HG02840 (cell line): ENCODE results near the gene PUDP.

Source experiments
- ATAC-seq: cut with Tn5 transposase; IDR thresholded peaks from one replicate; pipeline ENCODE4 v1.9.1; 2021; ENCODE audit warnings: mild to moderate bottlenecking, moderate library complexity, moderate number of reproducible peaks; ENCODE audit not compliant: unreplicated experiment, low FRiP score

The PUDP gene

DNA sequence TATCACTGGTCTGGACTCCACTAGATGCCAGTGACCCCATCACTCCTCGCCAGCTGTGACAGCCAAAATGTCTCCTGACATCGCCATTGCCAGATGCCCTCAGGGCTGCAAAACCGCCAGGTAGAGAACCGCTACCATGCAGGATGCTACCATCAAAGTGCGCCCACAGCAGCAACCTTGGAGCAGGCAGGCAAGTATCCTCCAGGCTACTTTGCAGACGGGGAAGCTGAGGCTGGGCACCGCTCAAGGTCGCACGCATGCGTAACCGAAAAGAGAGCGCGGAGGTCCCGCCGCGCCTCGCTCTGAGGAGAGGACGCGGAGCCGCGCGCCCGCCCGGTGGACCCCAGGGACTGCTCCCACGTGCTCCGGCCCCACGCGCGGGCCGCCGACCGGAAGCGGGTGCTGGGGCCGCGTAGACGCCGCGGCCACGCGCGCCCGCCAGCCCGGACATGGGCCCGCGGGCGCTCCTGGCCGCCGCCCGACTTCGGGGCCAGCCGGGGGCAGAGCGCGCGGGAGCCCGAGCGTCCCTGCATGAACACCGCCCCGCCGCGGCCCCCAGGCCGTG is 458 bp downstream of the PUDP start, which contains the start of gene STS:
STS (plus strand) TSS at position 300 of the 565 bp plus-strand sequence. CDS start 105,488 bp downstream, outside the sequence.
- ATAC-seq, result peak; percentile 39

GRCh38 chrX:7146703-7147412 is 1.1 kb downstream of the PUDP start:
- peak; percentile 13 for ATAC-seq

DNA sequence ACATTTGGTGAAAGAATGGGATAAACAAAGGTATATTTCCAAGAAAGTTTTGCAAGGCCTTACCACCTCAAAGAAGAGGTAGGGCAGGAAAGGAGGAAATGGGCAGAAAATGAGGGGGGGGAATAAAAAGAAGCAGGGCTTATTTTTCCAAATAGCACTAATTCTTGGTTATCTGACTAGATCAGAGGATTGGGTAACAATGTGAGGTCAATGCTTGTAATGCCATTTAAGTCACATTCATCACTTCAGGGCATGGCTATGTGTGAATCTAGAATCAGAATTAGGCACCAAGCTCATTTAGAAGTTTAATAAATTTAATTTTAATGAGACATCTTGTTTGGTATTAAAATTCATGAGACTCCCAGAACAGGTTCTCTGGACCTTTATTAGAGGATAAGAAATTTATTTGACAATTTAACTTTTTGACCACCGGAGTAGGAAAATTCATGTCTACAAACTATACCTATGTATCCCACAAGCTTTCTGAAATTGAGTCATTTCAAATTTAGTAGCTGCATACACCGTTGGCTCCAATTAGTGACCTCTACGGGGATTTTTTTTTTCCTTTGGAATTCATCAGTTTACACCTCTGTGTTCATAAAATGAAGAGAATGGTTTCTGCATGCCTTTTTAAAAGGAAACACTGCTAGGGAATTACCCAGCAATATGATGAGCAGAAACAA is 1.8 kb downstream of the PUDP start:
- no peak for ATAC-seq

GRCh38 chrX:7145454-7145853 is 2.5 kb downstream of the PUDP start:
- no peak for ATAC-seq

DNA sequence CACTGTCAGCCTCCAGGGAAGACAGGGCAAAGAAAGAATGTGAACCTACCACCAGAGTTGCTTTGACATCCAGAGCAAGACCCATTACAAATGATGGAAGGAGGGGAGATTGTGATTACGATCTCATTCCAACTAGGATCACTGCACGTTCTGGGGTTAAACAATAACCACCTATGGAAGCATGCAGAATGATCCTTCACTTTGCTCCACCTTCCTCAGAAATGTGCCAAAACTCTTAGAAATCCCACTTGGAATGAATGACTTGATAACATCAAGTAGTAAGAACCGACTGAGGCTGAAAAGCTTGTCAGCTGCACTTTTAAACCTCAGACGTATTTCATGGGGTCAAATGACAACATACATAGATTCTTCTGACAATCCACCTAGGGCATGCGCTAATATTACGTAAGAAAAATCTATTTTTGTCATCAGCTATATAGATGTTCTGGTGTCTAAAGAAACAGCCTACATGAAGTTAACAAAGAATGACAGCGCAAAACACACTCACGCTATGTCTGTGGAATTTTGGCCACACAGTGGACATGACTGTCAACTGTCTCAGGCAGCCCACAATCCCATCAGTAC is 3.9 kb downstream of the PUDP start:
- ATAC-seq, result no peak

DNA sequence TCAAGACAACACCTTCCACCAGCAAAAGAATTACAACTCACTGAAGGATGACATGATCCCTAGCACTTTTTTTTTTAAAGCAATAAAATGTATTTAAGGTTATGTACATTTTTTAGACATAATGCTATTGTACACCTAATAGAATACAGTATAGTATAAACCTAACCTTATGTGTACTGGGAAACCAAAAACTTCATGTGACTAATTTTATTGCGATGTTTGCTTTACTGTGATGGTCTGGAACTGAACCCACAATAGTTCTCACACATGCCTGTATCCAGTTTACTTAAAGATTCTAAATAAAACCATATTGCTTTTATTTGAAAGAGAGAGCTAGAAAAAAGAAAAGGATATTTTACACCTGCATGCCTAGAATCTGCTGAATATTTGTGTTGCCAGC is 4.9 kb downstream of the PUDP start:
- ATAC-seq, result no peak

GRCh38 chrX:7139202-7140081 is 8.5 kb downstream of the PUDP start:
- ATAC-seq, result no peak

GRCh38 chrX:7134981-7135380 is 13.0 kb downstream of the PUDP start:
- ATAC-seq, result no peak

DNA sequence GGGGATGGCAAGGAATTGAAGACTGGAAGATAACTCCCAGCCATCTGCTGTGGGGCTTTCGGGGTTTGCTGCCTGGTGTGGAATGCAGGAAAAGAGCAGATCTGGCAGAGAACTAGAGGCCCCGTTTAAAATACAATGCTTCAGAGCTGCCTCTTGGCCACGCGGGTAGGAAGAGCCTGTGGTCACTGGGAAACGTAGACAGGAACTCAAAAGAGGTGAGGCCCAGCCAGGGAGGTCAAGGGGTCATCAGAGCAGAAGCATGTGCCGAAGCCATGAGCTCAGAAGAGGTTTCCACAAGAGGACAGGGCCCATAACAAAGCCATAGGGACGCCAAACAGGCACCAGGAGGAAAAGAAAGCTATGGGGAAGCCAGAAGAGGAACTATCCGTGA is 14.9 kb downstream of the PUDP start:
- peak; percentile 7 for ATAC-seq

GRCh38 chrX:7132335-7133049 is 15.5 kb downstream of the PUDP start:
- peak; percentile 65 for ATAC-seq

DNA sequence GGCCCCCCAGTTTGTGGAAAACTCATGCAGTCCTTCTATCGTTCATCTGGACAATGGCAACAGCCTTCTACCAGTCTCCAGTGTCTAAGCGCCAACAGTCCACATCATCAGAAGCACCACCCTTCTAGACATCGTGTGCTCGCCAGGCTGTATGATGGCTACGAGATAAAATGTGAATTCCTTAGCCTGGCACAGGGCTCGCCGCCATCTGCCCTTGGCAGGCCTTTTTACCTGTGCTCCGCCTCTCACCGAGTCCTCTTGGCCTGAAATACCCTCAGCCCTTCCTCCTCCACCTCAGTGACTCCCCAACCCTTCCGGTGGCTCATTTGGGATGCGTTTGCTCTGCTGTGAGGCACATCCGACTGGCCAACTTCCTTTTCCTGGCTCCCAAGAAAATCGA is 16.3 kb downstream of the PUDP start:
- ATAC-seq, result no peak

GRCh38 chrX:7127056-7127455 is 20.9 kb downstream of the PUDP start:
- ATAC-seq, result no peak

DNA sequence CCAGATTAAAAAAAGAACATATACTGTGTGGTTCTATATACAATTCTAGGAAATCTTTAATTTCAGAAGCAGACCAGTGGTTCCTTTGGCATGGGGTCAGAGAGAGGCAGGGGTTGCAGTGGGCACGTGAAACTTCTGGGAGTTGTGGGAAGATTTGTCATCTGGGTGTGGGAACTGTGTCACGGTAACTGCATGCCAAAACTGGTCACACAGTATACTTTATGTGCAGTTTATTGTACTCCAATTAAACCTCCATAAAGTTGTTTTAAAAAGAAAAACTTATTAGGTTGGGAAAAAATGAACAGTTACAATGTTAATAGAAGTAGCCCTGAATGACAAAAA is 27.1 kb downstream of the PUDP start:
- ATAC-seq, result no peak

DNA sequence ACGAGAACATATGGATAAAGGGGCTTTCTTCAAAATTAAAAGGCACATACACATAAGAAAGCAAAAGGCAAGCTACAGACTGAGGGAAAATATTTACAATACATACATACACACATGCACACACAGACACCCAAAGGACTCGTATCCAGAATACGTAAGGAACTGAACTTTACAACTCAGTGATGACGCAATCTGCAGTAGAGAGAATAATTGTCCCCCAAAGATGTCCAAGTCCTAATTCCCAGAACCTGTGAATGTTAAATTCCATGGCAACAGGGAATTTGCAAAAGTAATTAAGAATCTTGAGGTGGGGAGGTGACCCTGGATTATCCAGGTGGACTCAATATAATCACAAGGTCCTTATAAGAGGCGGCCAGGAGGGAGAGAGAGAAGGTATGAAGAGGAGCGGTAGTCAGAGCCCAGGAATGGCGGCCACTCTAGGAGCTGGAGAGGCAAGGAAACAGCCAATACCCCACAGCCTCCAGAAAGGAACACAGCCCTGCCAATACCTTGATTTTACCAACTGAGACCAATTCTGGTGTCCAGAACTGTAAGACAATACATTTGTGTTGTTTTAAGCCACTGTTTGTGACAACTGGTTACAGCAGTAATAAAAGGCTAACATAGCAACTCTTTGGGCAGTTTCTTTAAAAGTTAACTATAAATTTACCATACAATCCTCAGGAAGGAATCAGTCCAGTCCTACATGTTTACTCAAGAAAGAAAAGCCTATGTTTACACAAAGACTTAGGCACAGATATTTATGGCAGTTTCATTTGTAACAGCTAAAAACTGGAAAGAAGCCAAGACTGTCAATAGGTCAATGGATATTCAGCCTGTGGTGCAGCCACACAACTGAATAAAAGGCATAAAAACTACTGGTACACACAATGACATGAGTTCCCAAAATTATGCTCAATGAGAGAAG is 27.7 kb downstream of the PUDP start:
- ATAC-seq, result no peak

DNA sequence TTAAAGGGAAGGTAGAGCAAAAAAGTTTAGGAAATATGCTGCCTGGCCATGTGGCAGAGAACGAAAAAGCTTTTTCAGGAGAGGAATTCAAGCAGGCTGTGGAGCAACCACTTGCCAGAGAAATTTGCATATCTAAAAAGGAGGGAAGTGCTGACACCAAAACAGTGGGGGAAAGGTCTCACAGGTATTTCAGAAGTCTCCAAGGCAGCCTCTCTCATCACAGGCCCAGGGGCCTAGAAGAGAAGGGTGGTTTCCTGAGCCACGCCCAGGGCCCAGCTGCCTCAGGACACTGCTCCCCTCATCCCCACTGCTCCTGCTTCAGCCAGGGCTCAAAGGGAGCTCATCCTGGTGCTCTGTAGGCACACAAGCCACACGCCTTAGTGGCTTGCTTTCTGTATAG is 30.4 kb downstream of the PUDP start:
- peak; percentile 34 for ATAC-seq

DNA sequence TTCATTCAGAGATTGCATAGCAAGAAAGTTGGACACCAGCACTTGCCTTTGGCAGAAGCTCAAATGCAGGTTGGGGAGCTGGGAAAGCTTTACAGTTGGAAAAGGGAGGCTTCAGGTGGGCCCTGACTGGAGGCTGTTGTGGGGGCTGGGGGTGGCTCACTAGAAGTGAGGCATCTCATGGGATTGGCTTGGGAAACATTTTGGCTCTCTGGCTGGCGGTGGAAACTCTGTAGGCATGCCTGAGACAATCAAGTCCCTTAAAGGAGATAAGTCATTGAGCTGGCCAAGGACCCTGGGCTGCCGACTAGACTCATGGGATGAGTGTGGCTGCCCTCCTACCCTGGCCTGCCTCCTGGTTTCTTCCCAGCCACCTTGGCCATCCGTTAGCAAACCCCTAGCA is 31.9 kb downstream of the PUDP start:
- ATAC-seq, result no peak

- ATAC-seq, result peak; percentile 76
Measured at GRCh38 chrX:7115557-7115956, 32.4 kb downstream of the PUDP start.

DNA sequence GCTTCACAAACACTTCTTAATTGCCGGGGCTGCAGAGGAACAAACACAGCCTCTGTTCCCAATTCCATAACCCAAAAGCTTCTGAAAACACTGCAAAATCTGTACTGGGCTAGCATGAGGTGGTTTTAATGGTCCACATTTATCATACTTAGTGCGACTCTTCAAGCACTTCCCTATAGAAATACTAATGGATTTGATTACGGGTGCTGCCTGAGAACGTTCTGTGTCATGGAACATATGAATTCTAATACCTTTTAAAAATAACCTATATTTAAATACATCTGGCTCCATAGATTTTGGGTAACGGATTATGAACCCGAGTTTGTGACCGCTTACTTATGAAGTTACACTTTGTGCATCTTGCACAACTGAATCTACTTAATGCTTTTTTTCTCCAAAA is 35.9 kb downstream of the PUDP start:
- ATAC-seq, result no peak

DNA sequence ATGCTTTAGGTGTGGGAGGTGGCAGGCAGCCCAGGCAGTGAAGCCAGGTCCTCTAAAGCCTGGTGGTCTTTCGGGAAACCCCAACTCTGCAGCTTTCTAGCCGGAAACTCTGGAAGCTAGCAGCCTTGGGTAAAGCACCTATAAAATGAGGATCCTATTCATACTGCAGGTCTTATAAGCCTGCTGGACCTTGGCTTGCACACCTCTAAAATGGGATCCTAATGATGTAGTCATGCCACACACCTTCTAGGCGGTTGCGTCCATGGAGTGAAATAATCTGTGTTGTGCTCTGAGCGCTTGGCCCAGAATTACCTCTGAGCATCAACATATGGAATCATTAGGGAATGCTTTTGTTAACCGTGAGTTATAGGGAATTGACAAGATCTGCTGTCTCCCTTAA is 36.4 kb downstream of the PUDP start:
- no peak for ATAC-seq
